Measurements from ENCODE around the gene C19orf73.

The C19orf73 gene

DNA sequence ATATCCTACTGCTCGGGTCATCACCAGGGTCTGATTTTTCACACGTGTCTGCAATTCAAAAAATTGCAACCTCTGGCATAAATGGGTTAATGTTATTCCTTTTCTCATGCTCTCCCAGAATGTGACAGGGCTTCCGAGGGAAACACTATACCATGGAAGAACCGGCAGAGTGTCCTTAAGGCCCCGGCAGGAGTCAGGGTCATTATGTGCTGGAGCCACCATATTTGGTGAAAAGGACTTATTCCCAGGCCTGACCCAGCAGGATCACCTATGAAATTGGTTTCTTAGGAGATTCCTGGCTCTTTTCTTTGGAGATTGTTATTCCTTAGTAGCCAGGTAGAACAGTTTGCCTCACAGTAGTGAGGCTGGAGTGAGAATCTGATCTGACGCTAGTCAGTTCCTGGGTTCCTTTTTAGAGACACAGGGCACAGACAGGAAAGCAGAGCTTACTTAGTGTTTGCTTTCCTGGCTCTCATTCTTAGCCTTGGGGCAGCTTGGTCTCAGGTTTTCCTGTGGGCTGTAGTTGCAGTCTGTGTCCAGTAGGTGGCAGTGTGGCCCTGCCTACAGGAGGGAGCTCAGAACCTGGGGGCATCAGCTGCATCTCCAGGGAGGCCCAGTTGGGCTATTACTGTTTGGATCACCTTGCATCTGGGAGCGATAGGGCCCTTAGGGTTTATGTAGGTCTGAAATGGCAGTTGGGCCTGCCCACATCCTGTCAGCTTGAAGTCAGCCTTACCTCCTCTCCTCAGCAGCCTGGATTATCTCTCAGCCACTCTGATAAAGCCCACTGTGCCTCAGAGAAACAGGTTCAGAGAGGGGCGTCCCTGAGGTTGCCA is 21.3 kb downstream of the C19orf73 start:
- FAIRE-seq = peak; percentile 60

- no peak for FAIRE-seq
These were observed 24.1 kb downstream of the C19orf73 start for GRCh38 chr19:49094505-49095482.

- FAIRE-seq = no peak
These were observed 26.3 kb downstream of the C19orf73 start for GRCh38 chr19:49092686-49093085.

DNA sequence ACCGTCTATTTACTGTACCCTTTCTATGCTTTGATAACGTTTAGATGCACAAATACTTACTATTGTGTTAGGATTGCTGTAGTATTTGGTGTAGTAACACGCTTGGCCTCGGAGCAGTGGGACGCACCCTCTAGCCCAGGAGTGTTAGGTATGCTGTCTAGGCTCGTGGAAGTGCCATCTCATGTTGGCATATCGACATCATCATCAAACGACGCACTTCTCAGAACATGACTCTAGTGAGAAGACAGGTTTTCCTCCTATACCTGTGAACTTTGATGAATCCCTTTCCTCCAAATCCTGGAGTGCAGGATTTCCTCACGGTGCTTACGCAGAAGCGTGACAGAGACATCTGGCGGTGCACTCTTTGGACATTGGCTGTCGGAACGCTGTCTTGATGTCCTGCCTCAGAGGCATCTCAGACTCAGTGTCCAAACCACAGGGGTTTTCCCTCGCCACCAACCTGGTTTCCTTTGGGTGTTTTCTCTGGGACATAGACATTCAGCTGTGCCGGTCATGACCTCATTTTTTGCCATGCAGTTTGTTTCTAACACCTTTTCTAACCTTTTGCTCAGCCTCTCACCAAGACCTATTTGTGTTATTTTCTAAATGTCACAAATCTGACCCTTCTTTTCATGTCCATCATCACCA is 27.4 kb downstream of the C19orf73 start:
- FAIRE-seq = no peak

GRCh38 chr19:49086296-49086695 is 32.6 kb downstream of the C19orf73 start:
- no peak for FAIRE-seq

- no peak for FAIRE-seq
These were observed 33.1 kb downstream of the C19orf73 start for GRCh38 chr19:49085868-49086232.

- FAIRE-seq = peak; percentile 90
These were observed 33.7 kb downstream of the C19orf73 start, which contains the start of gene SNRNP70 for GRCh38 chr19:49085020-49085867. TSS of gene SNRNP70 (plus strand) at chr19:49085451. CDS start at chr19:49086415, 964 bp downstream.

GRCh38 chr19:49084206-49085019 is 34.5 kb downstream of the C19orf73 start:
- no peak for FAIRE-seq

- no peak for FAIRE-seq
These were observed 37.7 kb downstream of the C19orf73 start for GRCh38 chr19:49081273-49081672.

DNA sequence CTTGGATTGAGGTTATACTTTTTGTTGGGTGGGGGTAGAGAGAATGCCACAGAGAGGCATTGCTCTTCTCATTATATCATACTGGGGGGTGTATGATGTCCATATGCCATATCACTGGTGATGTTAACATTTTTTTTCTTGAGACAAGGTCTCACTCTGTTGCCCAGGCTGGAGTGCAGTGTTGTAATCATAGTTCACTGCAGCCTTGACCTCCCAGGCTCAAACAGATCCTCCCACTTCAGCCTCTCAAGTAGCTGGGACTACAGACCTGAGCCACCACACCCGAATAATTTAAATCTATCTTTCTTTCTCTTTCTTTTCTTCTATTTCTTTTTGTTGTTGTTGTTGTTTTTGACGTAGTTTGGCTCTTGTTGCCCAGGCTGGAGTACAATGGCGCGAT is 38.6 kb downstream of the C19orf73 start:
- no peak for FAIRE-seq

GRCh38 chr19:49074869-49075268 is 44.1 kb downstream of the C19orf73 start:
- peak; percentile 67 for FAIRE-seq

GRCh38 chr19:49073514-49074378 is 45.2 kb downstream of the C19orf73 start:
- no peak for FAIRE-seq

- no peak for FAIRE-seq
These were observed 46.9 kb downstream of the C19orf73 start for GRCh38 chr19:49071860-49072547.

- FAIRE-seq = no peak
These were observed 48.5 kb downstream of the C19orf73 start for GRCh38 chr19:49070416-49070815.

- no peak for FAIRE-seq
These were observed 49.9 kb downstream of the C19orf73 start for GRCh38 chr19:49069026-49069425.
